ENCODE results near the gene PLXNC1. TPM values are rescaled to one million over a fixed set of nuclear protein-coding genes. Genes with fewer than 3 reads are reported as not detected.
A peak's percentile ranks its signal among the peaks of the same experiment; 100 is the strongest.

The PLXNC1 gene
- total RNA-seq, 1 experiment from 2014 or later = 0.02 TPM

GRCh38 chr12:94133964-94134795 is 14.2 kb upstream of the PLXNC1 start:
- DNase-seq (ENCODE audit: extremely low read depth, low read depth) = peak; percentile 62

DNA sequence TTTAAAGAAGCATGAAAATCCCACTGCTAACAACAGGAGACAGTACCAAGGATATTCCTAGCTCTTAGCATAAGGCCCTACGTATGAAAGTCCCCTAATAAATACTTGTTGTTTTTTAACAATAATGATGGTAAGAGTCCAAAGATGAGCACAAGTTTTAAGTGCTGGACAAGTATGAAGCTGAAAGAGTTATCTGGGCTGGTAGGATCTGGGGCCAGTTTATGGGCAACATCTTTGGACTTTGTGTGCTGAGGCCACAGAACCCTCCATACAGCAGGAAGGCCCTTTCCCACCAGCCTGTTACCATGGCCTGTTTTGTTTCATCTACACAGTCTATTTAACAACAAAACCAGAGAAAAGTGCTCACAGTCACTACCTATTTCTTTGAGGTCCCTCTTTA is 12.5 kb upstream of the PLXNC1 start:
- DNase-seq (ENCODE audit: extremely low read depth, low read depth) = no peak

- no peak for DNase-seq (ENCODE audit: extremely low read depth, low read depth)
Observed at GRCh38 chr12:94139816-94140215, 8.6 kb upstream of the PLXNC1 start.

GRCh38 chr12:94140556-94140955 is 7.8 kb upstream of the PLXNC1 start:
- no peak for DNase-seq (ENCODE audit: extremely low read depth, low read depth)

DNA sequence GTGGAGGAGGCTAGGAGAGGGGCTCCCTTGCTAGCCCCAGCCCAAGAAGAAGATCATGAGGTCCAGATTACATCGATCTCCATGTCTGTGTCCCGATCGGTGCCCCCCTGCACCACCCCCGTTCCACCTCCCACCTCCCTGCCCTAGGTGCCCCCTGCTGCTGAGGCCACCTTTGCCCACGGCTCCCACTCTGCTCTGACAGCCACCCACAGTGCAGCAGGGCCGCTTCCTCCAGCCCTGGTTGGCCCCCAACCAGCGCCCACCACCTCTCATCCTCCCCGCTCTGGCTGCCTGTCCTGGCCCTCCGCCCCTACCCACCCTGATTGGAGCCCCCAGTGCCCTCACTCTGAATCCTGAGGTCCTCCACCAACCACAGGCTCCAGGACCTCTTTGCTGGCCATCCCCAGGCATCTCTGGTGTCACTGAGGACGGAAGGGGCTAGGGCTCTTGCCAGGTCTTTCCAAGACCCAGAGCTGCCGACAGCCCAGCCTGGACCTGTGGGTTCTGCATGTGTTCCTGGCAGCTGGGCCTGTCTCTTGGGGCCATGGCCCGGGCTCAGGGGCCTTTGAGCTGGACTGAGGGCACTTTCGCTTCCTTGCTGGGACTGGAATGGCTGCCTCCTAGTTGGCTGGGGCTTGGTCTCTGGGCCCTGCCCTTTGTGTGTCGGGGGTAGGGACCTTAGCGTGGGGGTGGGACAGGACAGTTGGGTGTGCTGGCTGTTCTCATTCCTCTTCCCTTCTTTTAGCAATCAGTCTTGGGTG is 7.2 kb upstream of the PLXNC1 start:
- DNase-seq (ENCODE audit: extremely low read depth, low read depth) = no peak

- no peak for DNase-seq (ENCODE audit: extremely low read depth, low read depth)
Observed at GRCh38 chr12:94141892-94142291, 6.5 kb upstream of the PLXNC1 start.

- DNase-seq (ENCODE audit: extremely low read depth, low read depth) = no peak
Observed at GRCh38 chr12:94143438-94143837, 4.9 kb upstream of the PLXNC1 start.

- DNase-seq (ENCODE audit: extremely low read depth, low read depth) = no peak
Observed at GRCh38 chr12:94143951-94144350, 4.4 kb upstream of the PLXNC1 start.

DNA sequence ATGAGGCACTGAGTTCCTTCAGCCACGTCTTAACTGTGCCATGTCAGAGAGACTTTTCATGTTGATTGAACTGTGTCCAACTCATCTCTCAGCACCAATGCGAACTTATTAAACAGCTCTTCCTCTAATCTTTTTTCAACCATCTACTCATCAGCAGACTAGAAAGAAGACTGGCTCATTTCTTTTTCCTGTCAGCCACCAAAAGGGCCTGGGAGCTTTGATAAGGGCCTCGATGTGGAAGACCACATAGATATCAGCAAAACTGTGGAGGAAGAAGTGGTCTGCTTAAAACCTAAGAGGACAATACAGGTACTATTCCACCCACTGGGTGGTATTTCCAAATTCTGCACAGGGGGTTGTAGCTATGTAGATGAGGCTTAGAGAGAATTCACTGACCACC is 3.6 kb upstream of the PLXNC1 start:
- DNase-seq (ENCODE audit: extremely low read depth, low read depth) = no peak

GRCh38 chr12:94145191-94145983 is 3.0 kb upstream of the PLXNC1 start:
- DNase-seq (ENCODE audit: extremely low read depth, low read depth) = no peak

- DNase-seq (ENCODE audit: extremely low read depth, low read depth) = no peak
Observed at GRCh38 chr12:94146166-94146936, 2.0 kb upstream of the PLXNC1 start.

DNA sequence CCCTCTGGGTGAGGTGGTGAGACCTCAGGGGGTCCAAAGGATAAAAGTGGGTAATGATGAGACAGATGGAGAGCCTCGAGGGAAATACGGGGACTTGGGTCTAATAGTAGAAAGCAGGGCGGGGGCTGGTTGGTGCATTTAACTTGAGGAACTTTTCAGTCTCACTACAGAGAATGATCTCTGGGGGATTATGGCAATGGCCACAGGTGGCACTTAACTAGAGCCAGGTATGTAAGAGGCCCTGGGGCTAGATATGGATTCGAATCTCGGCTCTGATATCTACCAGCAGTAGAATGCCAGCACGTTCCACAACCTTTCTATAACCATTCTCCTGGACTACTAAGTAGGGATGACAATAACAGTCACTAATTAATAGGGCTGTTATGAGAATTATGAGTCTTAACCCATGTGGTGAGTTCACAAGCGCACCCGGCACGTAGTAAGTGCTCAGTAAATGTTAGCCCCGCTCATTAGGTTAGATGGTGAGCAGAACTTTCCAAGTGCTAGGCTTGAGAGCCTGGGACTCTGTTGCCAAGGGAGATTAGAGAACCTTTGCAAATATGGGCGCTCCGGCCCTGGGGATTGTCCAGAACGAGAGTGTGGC is 888 bp upstream of the PLXNC1 start:
- no peak for DNase-seq (ENCODE audit: extremely low read depth, low read depth)

- no peak for DNase-seq (ENCODE audit: extremely low read depth, low read depth)
Observed at GRCh38 chr12:94148739-94149118, 352 bp downstream of the PLXNC1 start.

DNA sequence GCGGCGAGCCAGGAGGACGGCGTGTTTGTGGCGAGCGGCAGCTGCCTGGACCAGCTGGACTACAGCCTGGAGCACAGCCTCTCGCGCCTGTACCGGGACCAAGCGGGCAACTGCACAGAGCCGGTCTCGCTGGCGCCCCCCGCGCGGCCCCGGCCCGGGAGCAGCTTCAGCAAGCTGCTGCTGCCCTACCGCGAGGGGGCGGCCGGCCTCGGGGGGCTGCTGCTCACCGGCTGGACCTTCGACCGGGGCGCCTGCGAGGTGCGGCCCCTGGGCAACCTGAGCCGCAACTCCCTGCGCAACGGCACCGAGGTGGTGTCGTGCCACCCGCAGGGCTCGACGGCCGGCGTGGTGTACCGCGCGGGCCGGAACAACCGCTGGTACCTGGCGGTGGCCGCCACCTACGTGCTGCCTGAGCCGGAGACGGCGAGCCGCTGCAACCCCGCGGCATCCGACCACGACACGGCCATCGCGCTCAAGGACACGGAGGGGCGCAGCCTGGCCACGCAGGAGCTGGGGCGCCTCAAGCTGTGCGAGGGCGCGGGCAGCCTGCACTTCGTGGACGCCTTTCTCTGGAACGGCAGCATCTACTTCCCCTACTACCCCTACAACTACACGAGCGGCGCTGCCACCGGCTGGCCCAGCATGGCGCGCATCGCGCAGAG is 873 bp downstream of the PLXNC1 start:
- DNase-seq (ENCODE audit: extremely low read depth, low read depth) = no peak

DNA sequence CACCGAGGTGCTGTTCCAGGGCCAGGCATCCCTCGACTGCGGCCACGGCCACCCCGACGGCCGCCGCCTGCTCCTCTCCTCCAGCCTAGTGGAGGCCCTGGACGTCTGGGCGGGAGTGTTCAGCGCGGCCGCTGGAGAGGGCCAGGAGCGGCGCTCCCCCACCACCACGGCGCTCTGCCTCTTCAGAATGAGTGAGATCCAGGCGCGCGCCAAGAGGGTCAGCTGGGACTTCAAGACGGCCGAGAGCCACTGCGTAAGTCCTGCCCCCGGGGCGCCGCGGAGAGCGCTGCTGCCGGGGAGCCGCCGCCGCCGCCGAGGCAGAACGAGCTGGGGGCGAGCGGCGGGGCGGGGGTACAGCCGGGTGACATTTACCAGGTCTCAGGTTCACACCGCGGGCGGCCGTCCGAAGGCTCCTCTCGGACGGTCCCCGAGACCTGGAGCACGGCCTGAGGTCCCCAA is 1.4 kb downstream of the PLXNC1 start:
- no peak for DNase-seq (ENCODE audit: extremely low read depth, low read depth)

DNA sequence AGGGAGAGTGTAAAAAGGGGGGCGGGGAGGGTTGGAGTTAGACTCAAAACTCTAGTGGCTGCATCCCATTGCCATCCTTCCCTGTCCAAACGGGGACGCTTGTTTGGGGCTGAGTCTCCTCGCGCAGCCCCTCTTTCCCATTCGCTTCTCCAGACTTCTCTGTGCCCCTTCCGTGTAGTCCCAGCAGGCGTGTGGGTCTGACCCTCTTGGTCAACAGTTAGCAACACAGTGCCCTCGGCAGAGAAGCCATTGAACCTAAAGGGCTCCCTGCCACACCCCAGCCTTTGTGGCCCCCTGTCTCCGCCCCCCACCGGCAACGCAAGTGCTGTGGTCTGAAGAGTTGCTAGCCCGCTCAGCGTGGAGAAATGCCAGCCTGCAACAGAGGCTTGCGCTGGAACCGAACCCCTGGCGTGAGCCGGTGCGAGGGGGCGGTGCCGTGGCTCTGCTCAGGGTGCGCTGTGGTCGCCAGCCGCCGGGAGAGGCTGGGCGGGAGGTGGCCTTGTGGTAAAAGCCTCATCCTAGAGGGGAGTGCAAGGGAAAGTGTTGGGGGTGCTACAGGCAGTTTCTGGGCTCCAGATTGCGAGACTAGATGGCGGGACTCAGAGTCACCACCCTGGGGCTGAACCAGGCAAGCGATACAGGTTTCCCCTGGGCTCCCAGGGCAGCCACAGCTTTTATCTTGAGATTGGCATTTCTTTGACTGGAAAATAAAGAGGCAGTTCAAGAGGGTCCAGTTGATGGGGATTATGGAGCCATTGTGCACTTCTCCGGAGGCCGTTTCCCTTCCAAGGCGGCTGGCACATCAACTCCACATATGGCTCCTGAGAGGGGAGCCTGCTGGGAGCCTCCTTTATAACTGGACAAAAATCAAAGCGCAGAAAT is 2.1 kb downstream of the PLXNC1 start:
- DNase-seq (ENCODE audit: extremely low read depth, low read depth) = no peak

DNA sequence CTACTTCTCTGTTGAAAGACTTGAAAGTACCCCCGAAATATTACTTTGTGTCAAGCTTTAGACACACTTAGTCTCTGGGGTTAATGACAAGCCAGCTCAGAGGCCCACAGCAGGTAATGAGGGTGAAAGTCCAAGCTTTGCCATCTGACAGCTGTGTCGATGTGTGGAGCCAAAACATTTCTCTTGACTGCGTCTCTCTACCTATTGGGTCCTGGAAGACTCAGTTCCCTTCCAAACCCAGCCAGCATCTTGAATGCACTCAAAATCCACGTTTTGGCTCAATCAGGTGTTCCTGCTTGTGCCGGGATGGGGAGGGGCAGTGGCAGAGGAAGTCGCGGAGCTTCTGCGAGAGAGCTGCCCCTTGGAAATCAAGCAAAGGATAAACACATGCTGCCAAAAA is 3.2 kb downstream of the PLXNC1 start:
- no peak for DNase-seq (ENCODE audit: extremely low read depth, low read depth)

DNA sequence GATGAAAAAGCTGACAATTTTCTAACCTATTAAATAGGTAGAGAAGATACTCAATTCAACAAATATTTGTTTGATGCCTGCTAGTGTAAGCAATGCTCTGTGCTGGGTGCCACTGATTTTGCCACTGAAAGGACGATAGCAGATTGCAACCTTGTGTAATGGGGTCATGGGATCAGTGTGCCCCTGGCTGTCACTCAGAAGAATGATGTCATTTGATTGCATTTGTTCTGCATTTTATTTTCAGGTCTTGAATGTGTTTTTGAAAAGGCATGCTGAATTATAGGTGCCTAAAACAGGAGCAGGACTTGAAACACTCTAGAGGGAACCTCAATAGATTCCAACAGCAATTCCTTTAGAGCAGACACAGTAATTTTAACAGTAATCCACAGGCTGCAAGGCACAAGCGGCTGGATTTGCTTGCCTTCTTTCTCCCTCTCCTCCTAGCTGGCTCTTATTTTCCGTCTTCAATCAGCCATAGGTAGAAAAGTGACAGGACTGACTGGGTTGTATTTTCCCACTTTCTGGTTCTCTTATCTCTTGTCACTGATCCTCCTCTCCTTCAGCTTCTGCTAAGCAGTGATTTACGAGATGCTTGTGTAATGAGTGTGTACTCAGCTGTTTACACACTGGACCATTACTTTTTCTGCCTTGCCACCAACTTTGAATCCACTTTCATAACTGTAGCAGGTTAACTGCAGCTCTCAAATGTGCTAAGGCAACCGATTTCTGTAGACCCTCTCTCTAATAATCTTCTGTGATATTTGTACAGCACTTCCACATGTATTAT is 4.1 kb downstream of the PLXNC1 start:
- no peak for DNase-seq (ENCODE audit: extremely low read depth, low read depth)

Data from NCI-H460 (cell line).